Retinal pigment epithelial cell (primary cell): ENCODE measurements around the gene ENG.

ENCODE experiments used
- DNase-seq: peaks from one replicate; pipeline ENCODE4 v3.0.0-alpha.2; 2010; ENCODE audit warnings: low read depth
- H3K4me3 ChIP-seq: 2 replicates; pipeline ENCODE4 v1.5.1; 2011; ENCODE audit warnings: mild to moderate bottlenecking, low read length, control low read depth, moderate library complexity
- TF ChIP-seq, protein P1 (sequence below): conservative IDR thresholded peaks from 2 replicates; pipeline ENCODE4 v1.5.1; 2011; ENCODE audit warnings: low read depth, low read length, control low read depth, inconsistent platforms

ENG gene

DNA sequence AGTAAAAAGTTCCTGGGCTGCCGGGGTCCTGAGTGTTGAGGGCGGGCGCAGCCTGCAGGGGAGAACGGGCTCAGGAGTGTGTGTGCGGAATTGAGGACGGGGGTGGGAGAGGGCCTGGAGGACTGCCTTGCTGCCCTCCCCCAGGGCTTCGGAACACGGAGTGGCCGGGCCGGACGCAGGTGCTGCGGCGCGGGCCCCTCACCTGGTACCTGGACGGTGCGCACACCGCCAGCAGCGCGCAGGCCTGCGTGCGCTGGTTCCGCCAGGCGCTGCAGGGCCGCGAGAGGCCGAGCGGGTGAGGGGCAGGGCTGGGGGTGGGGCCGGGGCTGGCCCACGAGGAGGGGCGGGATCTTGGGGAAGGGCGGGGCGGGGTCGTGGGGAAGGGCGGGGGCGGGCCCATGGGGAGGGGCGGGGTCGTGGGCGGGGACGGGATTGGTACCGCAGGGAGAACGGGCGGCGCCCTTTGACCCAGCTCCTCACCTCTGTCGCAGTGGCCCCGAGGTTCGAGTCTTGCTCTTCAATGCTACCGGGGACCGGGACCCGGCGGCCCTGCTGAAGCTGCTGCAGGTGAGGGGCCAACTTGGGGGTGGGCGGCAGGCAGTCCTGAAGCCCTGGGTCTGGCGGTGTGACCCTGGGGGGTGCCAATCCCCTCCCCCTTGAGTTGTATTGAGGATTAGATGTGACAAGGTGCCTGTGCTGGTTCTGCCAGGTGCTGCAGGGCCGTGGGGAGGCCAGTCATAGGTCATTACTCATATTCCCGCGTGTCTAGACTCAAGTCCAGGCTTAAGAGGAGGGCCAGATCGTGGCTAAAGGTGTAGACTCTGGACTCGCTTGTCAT lies 44.7 kb downstream of the ENG start:
- no peak for DNase-seq
- TF ChIP-seq, protein P1, sequence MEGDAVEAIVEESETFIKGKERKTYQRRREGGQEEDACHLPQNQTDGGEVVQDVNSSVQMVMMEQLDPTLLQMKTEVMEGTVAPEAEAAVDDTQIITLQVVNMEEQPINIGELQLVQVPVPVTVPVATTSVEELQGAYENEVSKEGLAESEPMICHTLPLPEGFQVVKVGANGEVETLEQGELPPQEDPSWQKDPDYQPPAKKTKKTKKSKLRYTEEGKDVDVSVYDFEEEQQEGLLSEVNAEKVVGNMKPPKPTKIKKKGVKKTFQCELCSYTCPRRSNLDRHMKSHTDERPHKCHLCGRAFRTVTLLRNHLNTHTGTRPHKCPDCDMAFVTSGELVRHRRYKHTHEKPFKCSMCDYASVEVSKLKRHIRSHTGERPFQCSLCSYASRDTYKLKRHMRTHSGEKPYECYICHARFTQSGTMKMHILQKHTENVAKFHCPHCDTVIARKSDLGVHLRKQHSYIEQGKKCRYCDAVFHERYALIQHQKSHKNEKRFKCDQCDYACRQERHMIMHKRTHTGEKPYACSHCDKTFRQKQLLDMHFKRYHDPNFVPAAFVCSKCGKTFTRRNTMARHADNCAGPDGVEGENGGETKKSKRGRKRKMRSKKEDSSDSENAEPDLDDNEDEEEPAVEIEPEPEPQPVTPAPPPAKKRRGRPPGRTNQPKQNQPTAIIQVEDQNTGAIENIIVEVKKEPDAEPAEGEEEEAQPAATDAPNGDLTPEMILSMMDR, result no peak
- no peak overlapping the region for H3K4me3 ChIP-seq

DNA sequence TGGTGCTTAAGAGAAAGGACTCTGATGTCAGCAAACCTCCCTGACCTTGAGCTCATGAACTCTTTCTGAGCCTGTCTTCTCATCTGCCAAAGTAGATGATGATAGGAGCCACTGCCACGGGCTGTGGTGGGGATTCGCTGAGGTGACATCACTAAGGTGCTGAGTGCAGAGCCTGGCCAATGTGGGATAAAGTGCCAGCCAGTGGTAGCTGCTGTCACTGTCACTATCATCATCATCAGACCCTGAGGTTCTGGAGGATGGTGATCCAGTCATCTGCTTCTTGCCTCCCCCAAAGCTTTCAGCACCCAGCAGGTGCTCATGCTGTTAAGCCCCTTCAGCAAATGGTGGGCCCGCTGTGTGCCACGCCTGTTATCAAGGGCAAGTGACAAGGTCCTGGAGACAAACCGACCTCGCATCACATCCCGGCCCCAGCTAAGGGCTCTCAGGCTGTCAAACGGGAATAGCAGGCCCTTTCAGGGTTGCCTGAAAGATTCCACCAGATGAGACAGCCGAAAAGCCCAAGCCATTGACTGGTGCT lies 45.4 kb downstream of the ENG start:
- TF ChIP-seq, protein P1, result no peak
- DNase-seq, result no peak
- H3K4me3 ChIP-seq, result no peak overlapping the region

DNA sequence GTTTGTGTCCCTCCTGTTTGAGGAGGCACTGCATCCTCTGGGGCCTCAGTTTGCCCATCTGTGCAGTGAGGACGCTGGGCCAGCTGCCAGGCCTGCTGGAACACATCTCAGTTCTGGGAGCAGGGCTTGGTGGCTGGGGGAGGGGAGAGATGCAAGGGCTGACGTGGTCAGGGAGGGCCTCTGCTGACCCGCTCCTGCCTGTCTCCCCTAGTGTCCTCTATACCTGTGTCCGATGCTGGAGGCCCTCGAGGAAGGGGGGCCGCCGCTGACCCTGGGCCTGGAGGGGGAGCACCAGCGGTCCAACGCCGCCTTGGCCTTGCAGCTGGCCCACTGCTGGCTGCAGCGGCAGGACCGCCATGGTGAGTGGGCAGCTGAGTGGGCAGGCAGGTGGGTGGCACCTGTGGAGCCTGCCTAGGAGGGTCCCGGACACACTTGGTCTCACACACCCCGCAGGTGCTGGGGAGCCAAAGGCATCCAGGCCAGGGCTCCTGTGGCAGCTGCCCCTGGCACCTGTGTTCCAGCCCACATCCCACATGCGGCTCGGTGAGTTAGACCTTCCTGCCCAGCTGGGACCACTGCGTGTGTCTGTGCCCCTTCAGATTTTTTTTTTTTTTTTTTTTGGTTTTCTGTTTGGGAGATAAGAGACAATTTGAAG lies 46.0 kb downstream of the ENG start:
- no peak for DNase-seq
- H3K4me3 ChIP-seq, result no peak overlapping the region
- TF ChIP-seq, protein P1, result no peak

DNA sequence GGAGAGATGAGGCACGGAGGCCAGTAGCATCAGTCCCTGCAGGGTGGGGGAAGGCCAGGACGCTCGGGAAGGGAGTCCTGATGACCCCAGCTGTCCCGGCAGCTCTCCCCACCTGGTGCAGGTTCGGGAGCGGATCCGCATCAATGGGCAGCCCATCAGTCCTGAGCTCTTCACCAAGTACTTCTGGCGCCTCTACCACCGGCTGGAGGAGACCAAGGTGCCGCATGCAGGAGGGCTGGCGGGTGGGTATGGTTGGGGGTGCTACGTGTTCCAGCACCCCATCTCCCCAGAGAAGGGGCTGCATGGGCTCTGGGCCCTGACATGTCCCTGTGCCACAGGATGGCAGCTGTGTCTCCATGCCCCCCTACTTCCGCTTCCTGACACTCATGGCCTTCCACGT lies 47.6 kb downstream of the ENG start:
- H3K4me3 ChIP-seq, result no peak overlapping the region
- DNase-seq, result no peak
- TF ChIP-seq, protein P1, result no peak

DNA sequence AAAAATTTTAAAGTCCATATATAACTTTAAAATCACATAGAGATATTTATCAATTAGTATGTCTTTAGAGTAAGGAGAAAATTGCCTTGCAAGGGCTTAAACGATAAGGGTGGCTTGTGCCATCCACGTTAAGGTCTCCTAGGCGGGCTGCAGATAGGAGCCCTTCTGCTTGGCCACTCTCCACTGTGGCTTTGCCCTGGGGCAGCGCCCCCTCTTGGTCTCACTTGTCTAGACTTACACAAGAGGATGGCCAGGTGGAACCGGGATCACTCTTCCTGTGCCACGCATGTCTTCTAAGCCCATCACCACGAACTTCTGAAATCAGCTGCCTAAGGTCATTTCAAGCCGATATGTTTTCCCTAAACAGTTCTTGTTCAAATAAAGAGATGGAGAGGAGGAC lies 48.8 kb downstream of the ENG start:
- TF ChIP-seq, protein P1, result peak; percentile 64
- DNase-seq, result no peak
- no peak overlapping the region for H3K4me3 ChIP-seq

DNA sequence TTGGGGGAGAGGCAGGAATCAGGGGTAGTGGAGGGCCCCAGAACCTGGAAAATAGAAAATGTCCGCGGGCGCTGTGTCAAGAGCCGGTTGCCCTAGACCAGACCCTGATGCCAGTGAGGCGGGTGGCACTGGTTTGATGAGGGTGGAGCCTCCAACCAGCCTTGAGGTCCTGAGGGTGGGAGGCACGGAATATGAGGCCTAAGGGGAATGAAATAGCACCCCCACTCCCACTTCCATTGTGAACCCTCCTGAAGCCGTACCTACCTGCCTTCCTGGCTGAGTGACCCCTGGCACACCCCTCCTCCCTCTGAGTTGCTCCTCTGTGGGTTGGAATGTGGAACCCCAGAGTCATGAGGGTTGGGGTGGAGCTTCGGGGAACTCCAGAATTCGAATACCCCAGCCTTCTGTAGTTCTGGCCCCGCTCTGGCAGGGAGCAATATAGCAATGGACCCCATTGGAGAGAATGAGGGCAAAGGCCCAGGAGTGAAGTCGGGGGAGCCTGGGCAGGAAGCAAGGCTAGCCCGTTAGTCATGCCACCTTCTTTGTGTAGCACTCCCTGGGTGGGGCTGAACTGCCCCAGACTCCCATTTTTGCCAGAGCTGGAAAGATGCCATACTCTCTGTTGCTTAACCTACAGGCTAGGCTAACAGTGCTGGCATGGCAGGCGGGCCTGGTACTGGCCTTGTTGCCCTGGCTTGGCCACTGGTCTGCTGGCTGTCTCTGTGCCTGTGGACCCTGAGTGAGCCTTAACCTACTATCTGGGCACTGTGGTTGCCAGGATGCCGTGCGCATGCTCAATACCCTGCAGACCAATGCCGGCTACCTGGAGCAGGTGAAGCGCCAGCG lies 50.7 kb downstream of the ENG start:
- no peak for DNase-seq
- peak overlapping the region; percentile 90 for H3K4me3 ChIP-seq
- TF ChIP-seq, protein P1, result no peak
